Ectodermal cell (in vitro differentiated cells): ENCODE data around the gene GALNT13.

Experiments
- H3K27ac ChIP-seq: 2 replicates; pipeline ENCODE4 v1.7.0; 2013; ENCODE audit warnings: mild to moderate bottlenecking, low read depth, low read length; ENCODE audit not compliant: insufficient read depth, poor library complexity, severe bottlenecking
- H3K27me3 ChIP-seq: 2 replicates; pipeline ENCODE4 v1.7.0; 2013; ENCODE audit warnings: mild to moderate bottlenecking, low read length; ENCODE audit not compliant: insufficient read depth, control insufficient read depth, poor library complexity, severe bottlenecking
- H3K36me3 ChIP-seq: one replicate; pipeline ENCODE4 v1.7.0; 2013; ENCODE audit warnings: low read length; ENCODE audit not compliant: control insufficient read depth, insufficient read depth
- H3K4me1 ChIP-seq: one replicate; pipeline ENCODE4 v1.7.0; 2013; ENCODE audit warnings: low read length; ENCODE audit not compliant: control insufficient read depth, insufficient read depth
- H3K4me3 ChIP-seq: 2 replicates; pipeline ENCODE4 v1.7.0; 2013; ENCODE audit warnings: low read depth, low read length, control low read depth; ENCODE audit not compliant: insufficient read depth
- H3K9me3 ChIP-seq: 2 replicates; pipeline ENCODE4 v1.7.0; 2013; ENCODE audit warnings: mild to moderate bottlenecking, low read length, moderate library complexity; ENCODE audit not compliant: control insufficient read depth
- WGBS, 2 experiments: methylation state at CpG; one replicate each; pipeline ENCODE4 v1.1.7; 2013; ENCODE audit warnings: missing lambda C conversion rate in 2 of 2; 5-methylcytosine and 5-hydroxymethylcytosine counted together

GALNT13 gene

GRCh38 chr2:154263206-154263605, 391.5 kb downstream of the GALNT13 start:
- Histone ChIP-seq H3K4me3 (no peak overlapping the region), H3K4me1 (no peaks in the 10 kb centered on the region)

GRCh38 chr2:154264024-154264423, 392.3 kb downstream of the GALNT13 start:
- H3K27me3 ChIP-seq, result no peaks in the 10 kb centered on the region
- no peak overlapping the region for H3K4me3 ChIP-seq
- H3K4me1 ChIP-seq, result no peaks in the 10 kb centered on the region
- H3K9me3 ChIP-seq, result no peaks in the 10 kb centered on the region
- 71% methylated on average over 2 of the region's 2 CpGs for WGBS, 2 experiments
- H3K27ac ChIP-seq, result no peak overlapping the region
- H3K36me3 ChIP-seq, result no peaks in the 10 kb centered on the region

More at GRCh38 chr2:154263206-154263605, 391.5 kb downstream of the GALNT13 start:
- no peaks in the 10 kb centered on the region for H3K36me3 ChIP-seq
- no peak overlapping the region for H3K27ac ChIP-seq
- no peaks in the 10 kb centered on the region for H3K27me3 ChIP-seq
- no peaks in the 10 kb centered on the region for H3K9me3 ChIP-seq

DNA sequence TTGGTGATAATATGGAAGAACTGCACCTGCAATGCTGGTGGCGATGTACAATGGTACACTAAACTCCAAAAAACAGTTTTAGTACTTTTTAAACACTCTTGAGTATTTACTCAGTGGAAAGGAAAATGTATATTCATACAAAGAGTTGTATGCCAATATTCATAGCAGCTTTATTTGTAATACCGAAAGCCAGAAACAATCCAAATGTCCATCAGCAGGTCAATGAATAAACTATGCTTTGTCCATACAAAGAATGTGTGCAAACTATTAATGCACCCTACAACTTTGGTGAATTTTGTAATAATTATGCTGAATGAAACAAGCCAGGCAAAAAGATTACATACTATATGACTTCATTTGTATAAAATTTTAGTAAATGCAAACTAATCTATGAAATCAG, 396.3 kb downstream of the GALNT13 start:
- WGBS, 2 experiments, result 90 to 100% methylated on average over 1 to 2 of the region's 2 CpGs
- Histone ChIP-seq H3K27ac (no peak overlapping the region), H3K27me3 (no peaks in the 10 kb centered on the region), H3K9me3 (no peaks in the 10 kb centered on the region), H3K36me3 (no peaks in the 10 kb centered on the region), H3K4me1 (no peaks in the 10 kb centered on the region), H3K4me3 (no peak overlapping the region)

DNA sequence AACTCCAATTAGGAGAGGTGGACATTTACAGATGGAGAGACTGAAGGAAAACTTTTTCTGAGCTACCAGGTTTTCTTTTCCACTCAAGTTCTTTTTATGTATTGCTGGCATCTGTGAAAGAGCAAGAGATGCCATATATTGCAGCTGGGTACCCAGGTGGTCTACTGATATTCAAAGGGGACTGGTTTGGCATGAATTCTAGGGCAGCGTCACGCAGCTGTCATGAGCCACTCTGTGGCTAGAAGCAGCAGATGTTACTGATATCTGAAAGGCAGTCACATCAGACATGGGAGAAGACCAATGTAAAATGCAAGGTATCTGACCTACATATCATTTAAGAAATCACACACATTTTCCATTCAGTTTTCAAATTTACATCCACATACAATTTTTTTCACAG, 408.8 kb downstream of the GALNT13 start:
- Histone ChIP-seq H3K4me3 (no peak overlapping the region), H3K27me3 (no peaks in the 10 kb centered on the region), H3K4me1 (no peaks in the 10 kb centered on the region), H3K9me3 (no peaks in the 10 kb centered on the region), H3K27ac (no peak overlapping the region), H3K36me3 (no peaks in the 10 kb centered on the region)
- 85 to 92% methylated on average over 2 of the region's 2 CpGs for WGBS, 2 experiments

DNA sequence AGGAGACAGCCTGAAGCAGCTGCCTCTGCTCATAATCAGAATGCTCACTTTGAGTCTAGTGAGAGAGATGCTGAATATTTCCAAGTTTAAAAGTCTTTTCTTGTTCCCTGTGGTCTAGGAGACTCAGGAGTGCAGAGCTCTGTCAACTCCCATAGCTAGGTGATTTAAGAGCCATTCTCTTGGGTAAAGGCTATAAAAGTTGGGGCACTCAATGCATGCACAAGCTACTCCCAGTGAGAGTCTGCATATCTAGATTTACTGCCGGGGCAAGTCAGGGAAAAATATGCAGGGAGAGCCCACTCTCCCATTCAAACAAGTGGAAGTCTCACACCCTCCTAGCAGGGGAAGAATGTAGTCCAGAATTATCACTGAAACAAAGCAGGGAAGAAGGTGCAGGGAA, 418.1 kb downstream of the GALNT13 start:
- 97 to 100% methylated on average over 1 of the region's 1 CpG for WGBS, 2 experiments
- Histone ChIP-seq H3K9me3 (no peaks in the 10 kb centered on the region), H3K4me3 (no peak overlapping the region), H3K27ac (no peak overlapping the region), H3K27me3 (no peaks in the 10 kb centered on the region), H3K4me1 (no peaks in the 10 kb centered on the region), H3K36me3 (no peaks in the 10 kb centered on the region)

- H3K27me3 ChIP-seq, result no peaks in the 10 kb centered on the region
- H3K27ac ChIP-seq, result no peak overlapping the region
- no peaks in the 10 kb centered on the region for H3K4me1 ChIP-seq
- no peaks in the 10 kb centered on the region for H3K9me3 ChIP-seq
- H3K36me3 ChIP-seq, result no peaks in the 10 kb centered on the region
- WGBS, 2 experiments, result 96 to 97% methylated on average over 20 of the region's 20 CpGs
- H3K4me3 ChIP-seq, result no peak overlapping the region
Measured at GRCh38 chr2:154291511-154291910, 419.8 kb downstream of the GALNT13 start.

DNA sequence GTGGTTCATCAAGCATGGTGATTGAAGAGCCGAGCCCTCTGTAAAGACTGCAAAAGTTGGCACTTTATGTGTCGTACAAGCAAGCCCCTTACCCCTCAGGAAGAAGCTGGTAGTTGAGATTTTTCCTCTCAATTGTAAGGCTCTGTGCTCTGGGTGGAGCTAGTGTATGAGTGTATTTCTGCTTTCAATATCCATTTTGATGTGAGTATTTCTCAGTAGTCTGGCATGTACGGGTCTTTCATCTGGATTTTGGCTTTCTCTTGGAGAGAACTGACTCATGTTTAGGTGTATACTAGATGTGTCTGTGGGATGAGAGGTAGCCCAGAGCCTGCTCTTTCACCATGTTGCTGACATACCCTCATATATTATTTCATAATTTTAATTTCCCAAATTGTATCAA, 420.2 kb downstream of the GALNT13 start:
- 97% methylated on average over 3 of the region's 3 CpGs for WGBS, 2 experiments
- Histone ChIP-seq H3K4me1 (no peaks in the 10 kb centered on the region), H3K9me3 (no peaks in the 10 kb centered on the region), H3K27ac (no peak overlapping the region), H3K27me3 (no peaks in the 10 kb centered on the region), H3K4me3 (no peak overlapping the region), H3K36me3 (no peaks in the 10 kb centered on the region)

GRCh38 chr2:154293864-154294263, 422.1 kb downstream of the GALNT13 start:
- H3K36me3 ChIP-seq, result no peaks in the 10 kb centered on the region
- no peaks in the 10 kb centered on the region for H3K9me3 ChIP-seq
- H3K4me3 ChIP-seq, result no peak overlapping the region
- no peaks in the 10 kb centered on the region for H3K4me1 ChIP-seq
- H3K27ac ChIP-seq, result no peak overlapping the region
- H3K27me3 ChIP-seq, result no peaks in the 10 kb centered on the region

DNA sequence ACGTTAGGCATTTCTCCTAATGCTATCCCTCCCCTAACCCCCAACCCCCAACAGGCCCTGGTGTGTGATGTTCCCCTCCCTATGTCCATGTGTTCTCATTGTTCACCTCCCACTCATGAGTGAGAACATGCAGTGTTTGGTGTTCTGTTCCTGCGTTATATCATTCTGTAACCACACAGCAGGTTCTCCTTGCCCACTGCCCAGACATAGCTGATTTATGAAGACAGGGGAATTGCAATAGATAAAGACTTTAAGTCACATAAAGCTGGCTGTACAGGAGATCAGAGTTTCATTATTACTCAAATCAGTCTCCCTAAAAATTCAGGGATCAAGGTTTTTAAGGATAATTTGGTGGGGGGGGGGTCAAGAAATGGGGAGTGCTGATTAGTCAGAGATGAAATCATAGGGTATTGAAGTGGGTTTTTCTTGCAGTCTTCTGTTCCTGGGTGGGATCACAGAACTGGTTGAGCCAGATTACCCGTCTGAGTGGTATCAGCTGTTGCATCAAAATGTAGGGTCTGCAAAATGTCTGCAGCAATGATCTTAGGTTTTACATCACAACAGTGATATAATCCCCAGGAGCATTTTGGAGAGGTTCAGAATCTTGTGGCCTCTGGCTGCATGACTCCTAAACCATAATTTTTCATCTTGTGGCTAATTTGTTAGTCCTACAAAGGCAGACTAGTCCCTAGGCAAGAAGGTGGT, 434.7 kb downstream of the GALNT13 start:
- 89 to 94% methylated on average over 3 of the region's 3 CpGs for WGBS, 2 experiments

DNA sequence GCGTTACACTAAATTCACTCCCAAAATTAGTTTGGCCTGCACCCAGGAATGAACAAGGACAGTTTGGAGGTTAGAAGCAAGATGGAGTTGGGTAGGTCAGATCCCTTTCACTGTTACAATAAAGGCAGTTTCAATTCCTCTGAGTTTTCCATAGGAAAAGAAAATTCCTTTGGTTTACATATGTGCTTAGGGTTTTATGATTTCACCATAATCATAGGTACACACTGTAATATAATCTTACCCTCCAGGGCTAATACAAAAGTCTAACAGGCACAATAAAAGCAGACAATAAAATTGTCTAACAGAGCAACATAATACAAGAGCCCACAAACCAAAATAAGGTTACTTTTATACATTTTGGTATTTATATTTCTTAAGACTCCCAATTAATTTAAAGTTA, 435.3 kb downstream of the GALNT13 start:
- 100% methylated on average over 1 of the region's 1 CpG; no CpG with 5 or more reads in 1 of the 2 experiments for WGBS, 2 experiments
- Histone ChIP-seq H3K9me3 (no peaks in the 10 kb centered on the region), H3K27ac (no peak overlapping the region), H3K4me3 (no peak overlapping the region), H3K27me3 (no peaks in the 10 kb centered on the region), H3K4me1 (no peaks in the 10 kb centered on the region), H3K36me3 (no peaks in the 10 kb centered on the region)

More for the DNA sequence above, 434.7 kb downstream of the GALNT13 start:
- no peaks in the 10 kb centered on the region for H3K4me1 ChIP-seq
- H3K27me3 ChIP-seq, result no peaks in the 10 kb centered on the region
- no peaks in the 10 kb centered on the region for H3K36me3 ChIP-seq
- no peaks in the 10 kb centered on the region for H3K9me3 ChIP-seq
- H3K4me3 ChIP-seq, result no peak overlapping the region
- no peak overlapping the region for H3K27ac ChIP-seq

DNA sequence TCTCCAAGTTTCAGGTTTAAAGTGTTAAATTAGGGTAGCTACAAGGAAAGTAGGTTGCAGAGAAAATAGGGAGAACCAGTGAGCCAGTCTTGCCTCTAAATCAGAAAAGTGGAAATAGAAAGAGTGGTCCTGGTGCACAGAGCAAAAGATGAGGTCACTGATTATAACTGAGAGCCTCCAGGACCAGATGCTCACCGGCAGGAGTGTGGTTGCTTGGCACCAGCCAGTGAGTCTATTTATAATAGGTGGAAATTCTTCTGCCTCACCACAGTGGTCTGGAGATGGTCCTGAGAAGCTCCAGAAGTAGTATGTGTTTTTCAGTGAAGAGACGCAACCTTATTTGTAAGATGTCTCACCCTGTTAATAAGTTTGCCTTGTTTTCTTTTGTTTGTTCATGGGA, 452.9 kb downstream of the GALNT13 start:
- H3K36me3 ChIP-seq, result no peaks in the 10 kb centered on the region
- no peak overlapping the region for H3K4me3 ChIP-seq
- H3K27ac ChIP-seq, result no peak overlapping the region
- H3K9me3 ChIP-seq, result no peaks in the 10 kb centered on the region
- 93 to 94% methylated on average over 2 of the region's 2 CpGs for WGBS, 2 experiments
- no peaks in the 10 kb centered on the region for H3K4me1 ChIP-seq
- no peaks in the 10 kb centered on the region for H3K27me3 ChIP-seq
